Glutamatergic neuron (in vitro differentiated cells): Measurements from ENCODE around the gene MDN1. TPM values are rescaled to one million over a fixed set of nuclear protein-coding genes. Genes with fewer than 3 reads are reported as not detected.

ENCODE experiments used
- DNase-seq: peaks from one replicate; pipeline ENCODE4 v3.0.0; 2022
- H3K27ac Mint-ChIP-seq: one replicate; pipeline ENCODE4 v1.8.0; 2020; ENCODE audit warnings: mild to moderate bottlenecking, mixed read lengths, inconsistent platforms; ENCODE audit not compliant: unreplicated experiment
- H3K27me3 Mint-ChIP-seq: one replicate; pipeline ENCODE4 v1.8.0; 2020; ENCODE audit warnings: mild to moderate bottlenecking, moderate library complexity, mixed read lengths, inconsistent platforms; ENCODE audit not compliant: unreplicated experiment
- H3K36me3 Mint-ChIP-seq: one replicate; pipeline ENCODE4 v1.8.0; 2020; ENCODE audit warnings: mild to moderate bottlenecking, mixed read lengths, inconsistent platforms; ENCODE audit not compliant: unreplicated experiment
- H3K4me1 Mint-ChIP-seq: one replicate; pipeline ENCODE4 v1.8.0; 2020; ENCODE audit warnings: mild to moderate bottlenecking, low read depth, mixed read lengths, inconsistent platforms; ENCODE audit not compliant: unreplicated experiment
- H3K4me3 Mint-ChIP-seq: one replicate; pipeline ENCODE4 v1.8.0; 2020; ENCODE audit warnings: mild to moderate bottlenecking, mixed read lengths, inconsistent platforms; ENCODE audit not compliant: unreplicated experiment
- H3K9me3 Mint-ChIP-seq: one replicate; pipeline ENCODE4 v1.8.0; 2020; ENCODE audit warnings: mild to moderate bottlenecking, moderate library complexity, mixed read lengths, inconsistent platforms; ENCODE audit not compliant: unreplicated experiment
- total RNA-seq: library from RNA; stranded (reverse); fragmentation: NEBNext Ultra II Directional; extraction: Animal tissue kit (Norgen Biotek cat#: 25700); gene quantifications from one replicate; pipeline ENCODE4 v1.2.1, GENCODE V29; 2021; ENCODE audit not compliant: unreplicated experiment
- TF ChIP-seq, protein P1 (sequence below): fragments of 200-600 bp; sonication (generic); IDR thresholded peaks from one replicate; pipeline ENCODE4 v1.5.0; 2021; ENCODE audit not compliant: partially characterized antibody, unreplicated experiment

MDN1 gene
- total RNA-seq, 1 donor from 2014 or later: 39.2 TPM

DNA sequence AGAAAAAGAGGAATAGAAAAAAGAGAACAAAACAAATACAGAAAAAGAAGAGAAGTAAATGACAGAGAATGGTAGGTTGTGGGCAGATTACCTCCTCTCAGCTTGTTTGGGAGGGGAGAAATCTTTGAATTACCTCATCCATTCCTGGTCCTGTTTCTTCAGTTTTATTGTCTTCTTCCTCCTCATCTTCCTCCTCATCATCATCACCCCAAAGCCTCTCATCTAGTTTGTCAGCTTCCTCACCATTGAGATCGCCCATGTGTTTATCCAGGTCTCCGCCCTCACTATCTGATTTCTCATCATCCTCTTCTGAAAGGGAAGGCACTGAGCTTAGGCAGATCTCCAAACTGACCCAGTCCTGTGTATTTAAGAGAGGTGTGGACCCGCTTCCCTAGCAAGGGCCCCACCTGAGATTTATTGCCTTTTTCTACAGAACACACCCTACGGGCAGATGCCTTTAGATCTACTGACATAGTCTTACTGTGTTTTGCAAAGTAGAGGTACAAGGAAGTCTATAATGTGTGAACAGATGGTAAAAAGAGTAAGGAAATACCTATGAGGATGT, 156.9 kb downstream of the MDN1 start:
- H3K27ac Mint-ChIP-seq: peak overlapping the region; percentile 50
- H3K36me3 Mint-ChIP-seq: peaks cover 8% of the 10 kb centered on the region

DNA sequence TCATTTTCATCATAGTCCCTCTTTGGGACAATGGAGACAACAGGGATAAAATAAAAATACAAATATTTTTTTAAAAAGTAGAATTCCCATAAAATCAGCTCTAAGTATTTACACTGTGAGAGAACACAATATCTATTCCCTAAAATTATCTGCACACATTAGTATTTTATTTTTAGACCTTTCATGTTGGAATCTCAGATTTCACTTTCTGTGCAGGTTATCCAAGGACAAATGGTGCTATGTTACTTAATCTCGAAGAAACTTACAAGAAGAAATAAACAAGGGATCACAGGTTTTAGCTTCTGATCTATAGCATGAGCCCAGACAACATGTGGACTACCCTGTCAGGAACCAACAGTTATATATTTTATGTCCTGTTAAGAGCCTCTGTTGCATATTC, 158.0 kb downstream of the MDN1 start:
- H3K27me3 Mint-ChIP-seq: peaks cover 2% of the 10 kb centered on the region
- H3K9me3 Mint-ChIP-seq: peaks cover 5% of the 10 kb centered on the region
- peaks cover 2% of the 10 kb centered on the region for H3K4me1 Mint-ChIP-seq
- peaks cover 8% of the 10 kb centered on the region for H3K36me3 Mint-ChIP-seq
- no peak overlapping the region for H3K4me3 Mint-ChIP-seq
- peak overlapping the region; percentile 96 for H3K27ac Mint-ChIP-seq
- TF ChIP-seq, protein P1, sequence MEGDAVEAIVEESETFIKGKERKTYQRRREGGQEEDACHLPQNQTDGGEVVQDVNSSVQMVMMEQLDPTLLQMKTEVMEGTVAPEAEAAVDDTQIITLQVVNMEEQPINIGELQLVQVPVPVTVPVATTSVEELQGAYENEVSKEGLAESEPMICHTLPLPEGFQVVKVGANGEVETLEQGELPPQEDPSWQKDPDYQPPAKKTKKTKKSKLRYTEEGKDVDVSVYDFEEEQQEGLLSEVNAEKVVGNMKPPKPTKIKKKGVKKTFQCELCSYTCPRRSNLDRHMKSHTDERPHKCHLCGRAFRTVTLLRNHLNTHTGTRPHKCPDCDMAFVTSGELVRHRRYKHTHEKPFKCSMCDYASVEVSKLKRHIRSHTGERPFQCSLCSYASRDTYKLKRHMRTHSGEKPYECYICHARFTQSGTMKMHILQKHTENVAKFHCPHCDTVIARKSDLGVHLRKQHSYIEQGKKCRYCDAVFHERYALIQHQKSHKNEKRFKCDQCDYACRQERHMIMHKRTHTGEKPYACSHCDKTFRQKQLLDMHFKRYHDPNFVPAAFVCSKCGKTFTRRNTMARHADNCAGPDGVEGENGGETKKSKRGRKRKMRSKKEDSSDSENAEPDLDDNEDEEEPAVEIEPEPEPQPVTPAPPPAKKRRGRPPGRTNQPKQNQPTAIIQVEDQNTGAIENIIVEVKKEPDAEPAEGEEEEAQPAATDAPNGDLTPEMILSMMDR: no peak
- no peak for DNase-seq

More for the DNA sequence above, 156.9 kb downstream of the MDN1 start:
- DNase-seq: no peak
- Mint-ChIP-seq H3K9me3 (peaks cover 5% of the 10 kb centered on the region), H3K4me3 (no peak overlapping the region), H3K27me3 (peaks cover 2% of the 10 kb centered on the region), H3K4me1 (peaks cover 2% of the 10 kb centered on the region)
- TF ChIP-seq, protein P1: no peak

DNA sequence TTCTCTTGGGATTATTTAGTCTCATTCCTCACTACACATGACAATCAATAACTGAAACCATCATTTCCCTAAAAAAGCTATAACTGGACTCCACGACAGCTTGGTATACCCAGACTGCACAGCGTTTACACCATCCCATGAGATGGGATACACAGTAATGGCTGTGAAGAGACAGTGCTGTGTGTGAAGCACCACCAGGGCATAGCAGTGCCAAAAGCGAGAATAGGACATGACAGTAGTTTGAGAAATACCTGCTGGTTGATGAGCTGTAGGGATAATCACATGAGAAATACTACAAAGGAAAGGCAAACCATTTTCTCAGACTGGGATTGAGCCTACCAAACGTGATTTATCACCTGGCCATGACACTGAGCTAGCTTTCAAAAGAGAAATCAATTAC, 158.6 kb downstream of the MDN1 start:
- peaks cover 5% of the 10 kb centered on the region for H3K9me3 Mint-ChIP-seq
- DNase-seq: no peak
- TF ChIP-seq, protein P1: no peak
- peaks cover 2% of the 10 kb centered on the region for H3K27me3 Mint-ChIP-seq
- peak overlapping the region; percentile 96 for H3K27ac Mint-ChIP-seq
- peaks cover 8% of the 10 kb centered on the region for H3K36me3 Mint-ChIP-seq
- H3K4me1 Mint-ChIP-seq: peaks cover 2% of the 10 kb centered on the region
- H3K4me3 Mint-ChIP-seq: no peak overlapping the region

DNA sequence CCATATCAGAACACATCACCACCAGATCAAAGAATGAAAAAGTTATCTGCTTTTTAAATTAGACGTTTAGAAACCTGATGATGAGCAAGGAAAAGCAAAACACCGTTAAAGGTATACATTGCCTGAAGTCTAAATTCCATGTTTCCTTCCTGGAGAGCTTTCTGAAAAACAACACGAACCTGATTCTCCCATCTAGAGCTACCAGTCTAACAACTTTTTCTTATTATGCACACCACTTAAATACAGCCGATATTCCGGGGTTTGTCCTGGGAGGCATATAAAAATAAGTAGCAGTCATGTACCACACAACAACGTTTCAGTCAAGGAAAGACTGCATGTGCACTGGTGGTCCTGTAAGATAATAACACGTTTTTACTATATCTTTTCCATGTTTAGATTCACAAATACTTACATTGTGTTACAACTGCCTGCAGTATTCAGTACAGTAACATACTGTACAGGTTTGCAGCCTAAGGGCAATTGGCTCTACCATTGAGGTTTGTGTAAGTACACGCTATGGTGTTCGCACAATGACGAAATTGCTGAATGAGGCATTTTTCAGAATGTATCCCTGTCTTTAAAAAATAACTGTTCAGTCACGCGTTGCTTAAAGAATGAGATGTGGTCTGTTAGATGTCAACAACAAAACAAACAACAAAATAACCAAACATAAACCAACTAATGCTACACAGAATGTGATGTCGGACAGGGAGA, 162.0 kb downstream of the MDN1 start:
- TF ChIP-seq, protein P1: no peak
- Mint-ChIP-seq H3K36me3 (peaks cover 8% of the 10 kb centered on the region), H3K27me3 (no peaks in the 10 kb centered on the region), H3K27ac (peak overlapping the region; percentile 48), H3K4me3 (no peak overlapping the region), H3K4me1 (no peaks in the 10 kb centered on the region), H3K9me3 (peaks cover 5% of the 10 kb centered on the region)
- DNase-seq: no peak

DNA sequence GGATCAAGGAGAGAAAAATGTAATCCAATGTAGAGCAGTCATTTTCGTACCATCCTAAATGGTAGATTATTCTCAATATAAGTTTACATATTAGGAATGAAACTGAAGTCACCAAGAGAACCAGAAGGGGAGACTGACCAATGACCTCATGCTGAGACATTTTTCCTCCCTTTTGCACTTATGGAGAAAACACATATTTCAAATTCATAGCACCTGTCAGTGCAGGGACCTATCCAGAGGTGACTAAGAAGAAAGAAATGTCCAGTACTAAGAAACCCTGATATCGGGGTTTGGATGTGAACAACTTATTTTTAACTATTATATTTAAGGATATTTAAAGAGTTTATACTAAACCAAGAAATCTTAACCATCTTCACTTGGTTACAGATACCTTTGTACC, 164.5 kb downstream of the MDN1 start:
- Mint-ChIP-seq H3K9me3 (peaks cover 3% of the 10 kb centered on the region), H3K27me3 (no peaks in the 10 kb centered on the region), H3K36me3 (peaks cover 8% of the 10 kb centered on the region), H3K27ac (no peak overlapping the region), H3K4me3 (no peak overlapping the region), H3K4me1 (no peaks in the 10 kb centered on the region)
- DNase-seq: no peak
- TF ChIP-seq, protein P1: no peak
